Spleen (tissue), 11 donors: Measurements from ENCODE around the gene ATRN. TPM values are rescaled to one million over a fixed set of nuclear protein-coding genes. Genes with fewer than 3 reads are reported as not detected.
A peak's percentile ranks its signal among the peaks of the same experiment; 100 is the strongest.

Experiments used
- DNase-seq: peaks from one replicate; pipeline ENCODE4 v3.0.0-alpha.2; 2020
- H3K27ac ChIP-seq, 8 donors: fragments of 200-600 bp; sonication (generic) in 7 of 8; 1 replicate in 4 of 8; 2 replicates in 4 of 8; pipeline versions ENCODE4 v1.5.0 to v1.8.0; 2016 to 2021; ENCODE audit warnings: inconsistent platforms in 4 of 8, mild to moderate bottlenecking in 4 of 8, moderate library complexity in 1 of 8
- H3K27me3 ChIP-seq, 7 donors: fragments of 200-600 bp; sonication (generic) in 6 of 7; replicated peaks in 1 of 7; 1 replicate in 4 of 7; 2 replicates in 3 of 7; pipeline versions ENCODE4 v1.5.0 to v1.8.0; 2016 to 2021; ENCODE audit warnings: inconsistent platforms in 3 of 7, mild to moderate bottlenecking in 1 of 7
- H3K36me3 ChIP-seq, 6 donors: fragments of 200-600 bp; sonication (generic) in 5 of 6; 1 replicate in 4 of 6; 2 replicates in 2 of 6; pipeline versions ENCODE4 v1.5.0 to v1.8.0; 2016 to 2021; ENCODE audit warnings: inconsistent platforms in 2 of 6
- H3K4me1 ChIP-seq, 6 donors: fragments of 200-600 bp; sonication (generic) in 5 of 6; 1 replicate in 3 of 6; 2 replicates in 3 of 6; pipeline versions ENCODE4 v1.5.0 to v1.8.0; 2016 to 2021; ENCODE audit warnings: inconsistent platforms in 3 of 6
- H3K4me3 ChIP-seq, 8 donors: fragments of 200-600 bp; sonication (generic) in 7 of 8; 1 replicate in 4 of 8; 2 replicates in 4 of 8; pipeline versions ENCODE4 v1.5.0 to v1.8.0; 2016 to 2021; ENCODE audit warnings: inconsistent platforms in 4 of 8, mild to moderate bottlenecking in 4 of 8, moderate library complexity in 2 of 8
- H3K9me3 ChIP-seq, 8 donors: fragments of 200-600 bp; sonication (generic) in 7 of 8; 1 replicate in 4 of 8; 2 replicates in 4 of 8; pipeline versions ENCODE4 v1.5.0 to v1.8.0; 2016 to 2021; ENCODE audit warnings: inconsistent platforms in 4 of 8
- POLR2A ChIP-seq, 3 donors: fragments of 450-650 bp; IDR thresholded peaks; one replicate each; pipeline ENCODE4 v1.5.1; 2017; ENCODE audit warnings: antibody characterized with exemption in 3 of 3, mild to moderate bottlenecking in 1 of 3
- POLR2AphosphoS5 ChIP-seq, 3 donors: sonication (generic); formaldehyde crosslinking; IDR thresholded peaks; one replicate each; pipeline ENCODE4 v1.5.1; 2017; ENCODE audit warnings: antibody characterized with exemption in 3 of 3
- WGBS, 5 donors: extraction: QIAGEN DNeasy Blood & Tissue Kit in 3 of 5; methylation state at CpG; one replicate each; pipeline versions ENCODE4 v1.1.5 to v1.1.7; 2013 to 2018; 5-methylcytosine and 5-hydroxymethylcytosine counted together
- intact Hi-C: fragments of 100-400 bp; cut with DNase I; formaldehyde crosslinking; loops from one replicate; pipeline ENCODE4 v1.15.0; 2023; ENCODE audit warnings: low total_unique reads
- polyA plus RNA-seq, 3 donors: library from polyadenylated mRNA; stranded (reverse); fragments of 200-250 nt; gene quantifications; one replicate each; pipeline ENCODE4 v1.2.1, GENCODE V29; 2013
- total RNA-seq, 7 donors: library from RNA; depleted of rRNA in 3 of 7; stranded (reverse); fragments of >200 nt in 3 of 7; fragmentation: NEBNext Ultra II Directional in 4 of 7; extraction: Animal tissue kit (Norgen Biotek cat#: 25700) in 4 of 7; gene quantifications; one replicate each; pipeline versions ENCODE4 v1.1.0 to v1.2.1, GENCODE V29; 2016 to 2021
- TF ChIP-seq, protein P1 (sequence below), 11 experiments: fragments of 200-600 bp in 7 of 11; fragments of 450-650 bp in 4 of 11; sonication (generic) in 4 of 11; IDR thresholded peaks in 8 of 11; conservative IDR thresholded peaks in 3 of 11; 1 replicate in 7 of 11; 2 replicates in 4 of 11; pipeline versions ENCODE4 v1.4.0 to v1.8.0; 2016 to 2021; ENCODE audit warnings: antibody characterized with exemption in 11 of 11, inconsistent platforms in 4 of 11, mild to moderate bottlenecking in 1 of 11
- donor health status: healthy with polysubstance abuse.
- donor health status: DM: no; HTN: no; CAD: no; lungs with moderate emphysema.
- donor health status: DM: no; HTN: no; CAD: no.
- donor health status: Bipolar disorder and iron deficiency.
- donor health status: healthy.
- donor health status: DM: no; HTN: no; CAD: no.
- donor health status: DM: yes; HTN: yes; CAD: no.

Gene ATRN
- total and polyA plus RNA-seq, 10 donors = 1.8 to 49.9 (median 27.6) TPM

DNA sequence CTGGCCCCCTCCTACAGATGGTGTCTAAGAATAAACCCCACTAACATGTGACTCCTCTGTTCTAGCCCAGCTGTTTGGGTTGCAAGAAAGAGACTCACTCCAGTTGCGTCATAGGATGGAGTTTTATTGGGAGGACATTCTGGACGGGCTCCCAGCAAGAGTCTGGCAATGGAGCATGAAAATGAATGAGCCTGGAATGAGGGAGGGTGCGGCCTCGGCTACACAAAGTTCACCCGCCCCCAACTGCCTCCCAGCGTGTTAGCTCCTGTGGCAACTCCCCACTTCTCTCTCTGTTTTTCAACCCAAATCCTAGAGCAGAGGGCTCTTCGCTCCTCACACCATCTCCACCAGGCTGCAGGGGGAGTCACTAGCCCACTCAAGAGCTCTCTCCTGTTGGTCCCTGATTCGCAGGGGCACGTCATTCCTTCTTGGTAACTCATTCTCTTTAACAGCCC, 216.1 kb downstream of the ATRN start:
- H3K36me3 ChIP-seq = peaks cover 0 to 10% (median 0%) of the 10 kb centered on the region in 6 donors
- DNase-seq = no peak
- no peaks in the 10 kb centered on the region for H3K9me3 ChIP-seq
- peaks cover 0 to 20% (median 14%) of the 10 kb centered on the region in 7 donors for H3K27me3 ChIP-seq
- intact Hi-C loops = no loop called here
- peak overlapping the region in 4 of 8 donors; percentile 4 to 63 (median 58) for H3K27ac ChIP-seq
- no peak overlapping the region for H3K4me3 ChIP-seq
- peaks cover 0 to 10% (median 5%) of the 10 kb centered on the region in 6 donors for H3K4me1 ChIP-seq
- no peak for TF ChIP-seq POLR2A (IDR thresholded peaks at IDR 0.05)
- TF ChIP-seq, protein P1, sequence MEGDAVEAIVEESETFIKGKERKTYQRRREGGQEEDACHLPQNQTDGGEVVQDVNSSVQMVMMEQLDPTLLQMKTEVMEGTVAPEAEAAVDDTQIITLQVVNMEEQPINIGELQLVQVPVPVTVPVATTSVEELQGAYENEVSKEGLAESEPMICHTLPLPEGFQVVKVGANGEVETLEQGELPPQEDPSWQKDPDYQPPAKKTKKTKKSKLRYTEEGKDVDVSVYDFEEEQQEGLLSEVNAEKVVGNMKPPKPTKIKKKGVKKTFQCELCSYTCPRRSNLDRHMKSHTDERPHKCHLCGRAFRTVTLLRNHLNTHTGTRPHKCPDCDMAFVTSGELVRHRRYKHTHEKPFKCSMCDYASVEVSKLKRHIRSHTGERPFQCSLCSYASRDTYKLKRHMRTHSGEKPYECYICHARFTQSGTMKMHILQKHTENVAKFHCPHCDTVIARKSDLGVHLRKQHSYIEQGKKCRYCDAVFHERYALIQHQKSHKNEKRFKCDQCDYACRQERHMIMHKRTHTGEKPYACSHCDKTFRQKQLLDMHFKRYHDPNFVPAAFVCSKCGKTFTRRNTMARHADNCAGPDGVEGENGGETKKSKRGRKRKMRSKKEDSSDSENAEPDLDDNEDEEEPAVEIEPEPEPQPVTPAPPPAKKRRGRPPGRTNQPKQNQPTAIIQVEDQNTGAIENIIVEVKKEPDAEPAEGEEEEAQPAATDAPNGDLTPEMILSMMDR (IDR thresholded peaks at IDR 0.05 in 8 of 11, conservative IDR thresholded peaks at IDR 0.05 in 3 of 11) = no peak
- peak in 2 of 3 donors; percentile 16 to 26 for TF ChIP-seq POLR2AphosphoS5 (IDR thresholded peaks at IDR 0.05)
- 60 to 81% (median 68%) methylated on average over 9 of the region's 9 CpGs for WGBS, 5 donors

DNA sequence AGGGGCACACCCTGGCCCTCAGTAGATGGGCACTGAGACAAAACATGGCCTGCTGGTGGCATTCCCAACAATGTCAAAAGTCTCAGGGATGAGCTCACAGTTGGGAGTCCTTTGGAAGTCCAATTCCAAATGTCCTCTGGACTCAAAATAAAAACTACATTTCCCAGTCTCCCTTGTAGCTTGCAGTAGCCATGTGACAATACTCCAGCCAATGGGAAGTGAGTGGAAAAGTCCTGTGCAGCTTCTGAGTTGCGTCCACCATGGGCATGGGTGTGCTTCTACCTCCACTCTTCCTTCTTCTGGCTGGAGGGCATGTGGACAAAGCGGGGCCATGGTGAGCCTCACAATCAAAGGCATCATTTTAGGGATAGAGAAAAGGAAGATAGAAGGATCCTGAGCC, 216.8 kb downstream of the ATRN start:
- intact Hi-C loops = no loop called here
- Histone ChIP-seq H3K4me1 (peaks cover 0 to 4% (median 0%) of the 10 kb centered on the region in 6 donors), H3K27ac (peak overlapping the region in 3 of 8 donors; percentile 54 to 63 (median 62)), H3K27me3 (peaks cover 0 to 12% (median 7%) of the 10 kb centered on the region in 7 donors), H3K4me3 (no peak overlapping the region), H3K9me3 (no peaks in the 10 kb centered on the region), H3K36me3 (peaks cover 0 to 17% (median 0%) of the 10 kb centered on the region in 6 donors)
- DNase-seq = no peak
- WGBS, 5 donors = 59 to 83% (median 70%) methylated on average over 2 of the region's 2 CpGs
- TF ChIP-seq POLR2AphosphoS5 (IDR thresholded peaks at IDR 0.05) (no peak), POLR2A (IDR thresholded peaks at IDR 0.05) (no peak)
- TF ChIP-seq, protein P1 (IDR thresholded peaks at IDR 0.05 in 8 of 11, conservative IDR thresholded peaks at IDR 0.05 in 3 of 11) = no peak

DNA sequence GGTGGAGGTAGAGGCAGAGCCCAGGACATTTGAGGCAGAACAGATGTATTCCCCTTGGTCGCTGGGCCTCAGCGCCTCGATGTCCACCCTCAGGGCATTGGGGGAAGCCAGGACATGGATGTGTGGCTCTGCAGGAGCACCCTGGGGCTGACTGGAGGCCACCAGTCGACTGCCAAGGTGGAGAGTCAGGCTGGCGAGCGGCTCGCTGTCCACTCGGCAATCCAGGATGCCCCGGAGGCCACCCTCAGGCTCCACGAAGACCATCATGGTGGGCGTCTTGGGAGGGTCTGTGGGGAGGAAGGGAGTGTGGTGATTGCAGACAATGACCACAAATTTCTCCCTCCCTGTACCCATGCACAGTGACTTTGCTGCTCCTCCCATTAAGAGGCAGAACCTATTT, 219.2 kb downstream of the ATRN start:
- Histone ChIP-seq H3K4me1 (peaks cover 0 to 4% (median 0%) of the 10 kb centered on the region in 6 donors), H3K36me3 (peaks cover 0 to 33% (median 0%) of the 10 kb centered on the region in 6 donors), H3K27me3 (no peaks in the 10 kb centered on the region), H3K27ac (no peak overlapping the region), H3K4me3 (no peak overlapping the region), H3K9me3 (no peaks in the 10 kb centered on the region)
- intact Hi-C loops = no loop called here
- no peak for DNase-seq
- WGBS, 5 donors = 86 to 96% (median 90%) methylated on average over 7 to 11 of the region's 11 CpGs
- TF ChIP-seq POLR2A (IDR thresholded peaks at IDR 0.05) = no peak
- TF ChIP-seq, protein P1 (IDR thresholded peaks at IDR 0.05 in 8 of 11, conservative IDR thresholded peaks at IDR 0.05 in 3 of 11) = no peak
- TF ChIP-seq POLR2AphosphoS5 (IDR thresholded peaks at IDR 0.05) = no peak

DNA sequence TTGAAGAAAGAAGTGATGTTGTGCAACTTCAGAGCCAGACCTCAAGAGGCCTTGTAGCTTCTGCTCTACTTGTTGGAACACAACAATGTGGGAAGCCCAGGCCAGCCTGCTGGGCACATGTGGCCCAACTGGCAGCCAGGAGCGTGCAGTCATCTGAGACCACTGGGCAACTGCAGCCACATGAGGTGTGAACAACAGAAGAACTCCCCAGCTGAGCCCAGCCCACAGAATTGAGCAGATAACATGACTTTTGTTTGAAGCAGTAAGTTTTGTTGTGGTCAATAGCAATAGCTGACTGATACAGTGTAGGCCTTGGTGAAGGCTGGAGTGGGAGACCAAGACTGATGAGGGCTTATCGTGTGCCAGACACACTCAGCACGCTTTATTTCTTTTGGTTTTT, 219.6 kb downstream of the ATRN start:
- Histone ChIP-seq H3K27ac (no peak overlapping the region), H3K4me1 (peaks cover 0 to 4% (median 0%) of the 10 kb centered on the region in 6 donors), H3K9me3 (no peaks in the 10 kb centered on the region), H3K27me3 (no peaks in the 10 kb centered on the region), H3K36me3 (peaks cover 0 to 37% (median 0%) of the 10 kb centered on the region in 6 donors), H3K4me3 (no peak overlapping the region)
- intact Hi-C loops = no loop called here
- TF ChIP-seq POLR2AphosphoS5 (IDR thresholded peaks at IDR 0.05) (no peak), POLR2A (IDR thresholded peaks at IDR 0.05) (no peak)
- TF ChIP-seq, protein P1 (IDR thresholded peaks at IDR 0.05 in 8 of 11, conservative IDR thresholded peaks at IDR 0.05 in 3 of 11) = no peak
- WGBS, 5 donors = 93 to 99% (median 96%) methylated on average over 3 of the region's 3 CpGs
- DNase-seq = no peak
